PC-3 (cell line): ENCODE data around the gene NPSR1.

Experiments used
- EZH2 ChIP-seq: fragments of 300-600 bp; sonication (generic); IDR thresholded peaks from one replicate; pipeline ENCODE4 v1.6.1; 2017; ENCODE audit warnings: antibody characterized with exemption, mild to moderate bottlenecking, low read length; ENCODE audit not compliant: unreplicated experiment
- EZH2phosphoT487 ChIP-seq: fragments of 300-600 bp; sonication (generic); IDR thresholded peaks from 2 replicates; pipeline ENCODE4 v1.6.1; 2018; ENCODE audit warnings: mild to moderate bottlenecking, antibody characterized with exemption, low read length, borderline replicate concordance
- TF ChIP-seq, protein P1 (sequence below): fragments of 300-600 bp; sonication (generic); conservative IDR thresholded peaks from 2 replicates; pipeline ENCODE4 v1.5.1; 2017; ENCODE audit warnings: antibody characterized with exemption, low read depth, mild to moderate bottlenecking, low read length

DNA sequence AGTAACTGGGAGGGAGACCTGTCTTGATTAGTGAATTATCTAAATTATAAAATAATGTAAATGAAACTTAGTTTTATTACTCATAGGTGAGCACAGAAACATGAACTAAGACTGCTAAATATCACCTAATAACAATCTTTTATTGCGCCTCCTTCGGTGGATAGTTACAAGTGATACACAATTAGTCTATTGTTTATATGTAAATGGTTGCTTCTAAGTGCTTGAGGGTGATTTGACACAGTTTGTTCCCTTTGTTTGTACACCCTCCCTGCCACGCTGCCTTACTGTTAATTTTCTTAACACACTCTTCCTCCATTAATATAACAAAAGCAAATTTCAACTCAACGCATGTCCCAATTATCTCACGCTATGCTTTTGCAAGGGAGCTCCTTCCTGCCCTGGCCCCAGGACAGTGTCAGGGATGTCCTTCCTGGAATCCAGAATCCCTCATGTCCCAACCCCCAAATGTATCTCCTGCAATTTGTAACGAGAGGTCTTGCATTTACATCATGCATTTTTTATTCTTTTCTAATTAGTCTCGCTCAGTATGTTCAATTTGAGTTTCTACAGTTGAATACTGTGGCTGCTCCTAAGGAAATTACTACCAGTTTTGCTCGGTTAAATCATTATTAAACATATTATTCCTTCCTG, 4.2 kb downstream of the NPSR1 start:
- no peak for TF ChIP-seq EZH2
- TF ChIP-seq, protein P1, sequence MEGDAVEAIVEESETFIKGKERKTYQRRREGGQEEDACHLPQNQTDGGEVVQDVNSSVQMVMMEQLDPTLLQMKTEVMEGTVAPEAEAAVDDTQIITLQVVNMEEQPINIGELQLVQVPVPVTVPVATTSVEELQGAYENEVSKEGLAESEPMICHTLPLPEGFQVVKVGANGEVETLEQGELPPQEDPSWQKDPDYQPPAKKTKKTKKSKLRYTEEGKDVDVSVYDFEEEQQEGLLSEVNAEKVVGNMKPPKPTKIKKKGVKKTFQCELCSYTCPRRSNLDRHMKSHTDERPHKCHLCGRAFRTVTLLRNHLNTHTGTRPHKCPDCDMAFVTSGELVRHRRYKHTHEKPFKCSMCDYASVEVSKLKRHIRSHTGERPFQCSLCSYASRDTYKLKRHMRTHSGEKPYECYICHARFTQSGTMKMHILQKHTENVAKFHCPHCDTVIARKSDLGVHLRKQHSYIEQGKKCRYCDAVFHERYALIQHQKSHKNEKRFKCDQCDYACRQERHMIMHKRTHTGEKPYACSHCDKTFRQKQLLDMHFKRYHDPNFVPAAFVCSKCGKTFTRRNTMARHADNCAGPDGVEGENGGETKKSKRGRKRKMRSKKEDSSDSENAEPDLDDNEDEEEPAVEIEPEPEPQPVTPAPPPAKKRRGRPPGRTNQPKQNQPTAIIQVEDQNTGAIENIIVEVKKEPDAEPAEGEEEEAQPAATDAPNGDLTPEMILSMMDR = no peak
- no peak for TF ChIP-seq EZH2phosphoT487
